Prostate gland (tissue), 2 donors: ENCODE results near the gene AHNAK. TPM values are rescaled to one million over a fixed set of nuclear protein-coding genes. Genes with fewer than 3 reads are reported as not detected.

ENCODE experiments used
- DNase-seq: peaks from one replicate; pipeline ENCODE4 v3.0.0-alpha.2; 2019; ENCODE audit warnings: low spot score
- H3K27ac ChIP-seq, 2 donors: fragments of 200-600 bp; sonication (generic); 2 replicates each; pipeline ENCODE4 v1.5.1; 2017 to 2019
- H3K27me3 ChIP-seq: fragments of 200-600 bp; sonication (generic); replicated peaks from 2 replicates; pipeline ENCODE4 v1.5.1; 2019; ENCODE audit not compliant: insufficient read depth
- H3K36me3 ChIP-seq, 2 donors: fragments of 200-600 bp; sonication (generic); 1 replicate in 1 of 2; 2 replicates in 1 of 2; pipeline versions ENCODE4 v1.5.1 to v1.8.1; 2017 to 2019
- H3K4me1 ChIP-seq: fragments of 200-600 bp; sonication (generic); replicated peaks from 2 replicates; pipeline ENCODE4 v1.5.1; 2019
- H3K4me3 ChIP-seq, 2 donors: fragments of 200-600 bp; sonication (generic); 2 replicates each; pipeline ENCODE4 v1.5.1; 2017 to 2019
- H3K9me3 ChIP-seq: fragments of 200-600 bp; sonication (generic); 2 replicates; pipeline ENCODE4 v1.5.1; 2017
- CTCF ChIP-seq, 4 experiments: fragments of 200-600 bp in 2 of 4; fragments of 450-650 bp in 2 of 4; sonication (generic) in 2 of 4; IDR thresholded peaks; 1 replicate in 3 of 4; 2 replicates in 1 of 4; pipeline ENCODE4 v1.5.1; 2016 to 2019; ENCODE audit warnings: antibody characterized with exemption in 4 of 4, mild to moderate bottlenecking in 2 of 4, moderate library complexity in 2 of 4
- POLR2A ChIP-seq: fragments of 450-650 bp; IDR thresholded peaks from one replicate; pipeline ENCODE4 v1.6.1; 2016; ENCODE audit warnings: antibody characterized with exemption, mild to moderate bottlenecking
- POLR2AphosphoS5 ChIP-seq: sonication (generic); formaldehyde crosslinking; IDR thresholded peaks from one replicate; pipeline ENCODE4 v1.6.1; 2017; ENCODE audit warnings: antibody characterized with exemption
- WGBS: methylation state at CpG from one replicate; pipeline ENCODE4 v1.1.5; 2018; 5-methylcytosine and 5-hydroxymethylcytosine counted together
- intact Hi-C: fragments of 100-400 bp; cut with DNase I; formaldehyde crosslinking; loops from one replicate; pipeline ENCODE4 v1.14.2; 2022
- total RNA-seq, 2 donors: library from RNA; depleted of rRNA; stranded (reverse); fragments of >200 nt; gene quantifications; one replicate each; pipeline ENCODE4 v1.1.0, GENCODE V29; 2016

Gene AHNAK
- total RNA-seq, 2 donors from 2014 or later = 367 to 434 TPM

- intact Hi-C loops = no loop called here
- DNase-seq = no peak
- H3K9me3 ChIP-seq = no peaks in the 10 kb centered on the region
- H3K27me3 ChIP-seq = no peaks in the 10 kb centered on the region
- no peaks in the 10 kb centered on the region for H3K4me1 ChIP-seq
- H3K27ac ChIP-seq = no peak overlapping the region
- WGBS = 89% methylated on average over 4 of the region's 4 CpGs
- H3K4me3 ChIP-seq = no peak overlapping the region
- no peaks in the 10 kb centered on the region for H3K36me3 ChIP-seq
- no peak for TF ChIP-seq POLR2AphosphoS5
- no peak for TF ChIP-seq CTCF (IDR thresholded peaks at IDR 0.05)
- TF ChIP-seq POLR2A = no peak
Measured at GRCh38 chr11:62489204-62489603, 57.4 kb downstream of the AHNAK start.

GRCh38 chr11:62487738-62488551 lies 58.7 kb downstream of the AHNAK start:
- Histone ChIP-seq H3K4me1 (no peaks in the 10 kb centered on the region), H3K36me3 (no peaks in the 10 kb centered on the region), H3K27me3 (no peaks in the 10 kb centered on the region), H3K9me3 (no peaks in the 10 kb centered on the region), H3K27ac (no peak overlapping the region), H3K4me3 (no peak overlapping the region)
- WGBS = 34% methylated on average over 19 of the region's 19 CpGs
- intact Hi-C loops = no loop called here
- no peak for TF ChIP-seq POLR2A
- no peak for TF ChIP-seq CTCF (IDR thresholded peaks at IDR 0.05)
- TF ChIP-seq POLR2AphosphoS5 = no peak
- DNase-seq = peak; percentile 24

- DNase-seq = no peak
- Histone ChIP-seq H3K4me1 (no peaks in the 10 kb centered on the region), H3K27me3 (no peaks in the 10 kb centered on the region), H3K27ac (no peak overlapping the region), H3K9me3 (no peaks in the 10 kb centered on the region), H3K36me3 (no peaks in the 10 kb centered on the region), H3K4me3 (no peak overlapping the region)
- no peak for TF ChIP-seq POLR2AphosphoS5
- TF ChIP-seq POLR2A = no peak
- no peak for TF ChIP-seq CTCF (IDR thresholded peaks at IDR 0.05)
- WGBS = 73% methylated on average over 8 of the region's 8 CpGs
- intact Hi-C loops = no loop called here
Measured at GRCh38 chr11:62487136-62487535, 59.5 kb downstream of the AHNAK start.

GRCh38 chr11:62484352-62484751 lies 62.3 kb downstream of the AHNAK start:
- Histone ChIP-seq H3K36me3 (no peaks in the 10 kb centered on the region), H3K4me1 (no peaks in the 10 kb centered on the region), H3K27me3 (no peaks in the 10 kb centered on the region), H3K9me3 (no peaks in the 10 kb centered on the region), H3K4me3 (no peak overlapping the region), H3K27ac (no peak overlapping the region)
- WGBS = 89% methylated on average over 6 of the region's 6 CpGs
- no peak for DNase-seq
- TF ChIP-seq CTCF (IDR thresholded peaks at IDR 0.05) (no peak), POLR2A (no peak), POLR2AphosphoS5 (no peak)
- intact Hi-C loops = no loop called here

GRCh38 chr11:62482753-62483152 lies 63.9 kb downstream of the AHNAK start:
- TF ChIP-seq CTCF (IDR thresholded peaks at IDR 0.05) (no peak), POLR2A (no peak), POLR2AphosphoS5 (no peak)
- no peaks in the 10 kb centered on the region for H3K36me3 ChIP-seq
- H3K27me3 ChIP-seq = no peaks in the 10 kb centered on the region
- intact Hi-C loops = no loop called here
- no peak overlapping the region for H3K4me3 ChIP-seq
- H3K9me3 ChIP-seq = no peaks in the 10 kb centered on the region
- 74% methylated on average over 6 of the region's 6 CpGs for WGBS
- H3K4me1 ChIP-seq = no peaks in the 10 kb centered on the region
- no peak overlapping the region for H3K27ac ChIP-seq
- no peak for DNase-seq
